Fibroblast of the aortic adventitia (primary cell): ENCODE data around the gene THADA. TPM values are rescaled to one million over a fixed set of nuclear protein-coding genes. Genes with fewer than 3 reads are reported as not detected.

Experiments
- DNase-seq: peaks from one replicate; pipeline ENCODE4 v3.0.0-alpha.2; 2010; ENCODE audit warnings: low read depth
- H3K4me3 ChIP-seq: 2 replicates; pipeline ENCODE4 v1.5.1; 2011; ENCODE audit warnings: low read depth, mild to moderate bottlenecking, control low read depth, low read length, moderate library complexity
- CTCF ChIP-seq: IDR thresholded peaks from 2 replicates; pipeline ENCODE4 v1.5.1; 2011; ENCODE audit warnings: mild to moderate bottlenecking, low read length, control low read depth, inconsistent platforms; ENCODE audit not compliant: insufficient read depth
- total RNA-seq: library from RNA; depleted of rRNA; stranded (reverse); fragments of >200 nt; gene quantifications from 2 replicates; pipeline ENCODE4 v1.2.3, GENCODE V29; 2012; ENCODE audit warnings: low replicate concordance

Gene THADA
- total RNA-seq, 1 donor = 34.6 TPM

GRCh38 chr2:43572244-43572643 is 23.6 kb downstream of the THADA start:
- no peak for TF ChIP-seq CTCF
- no peak for DNase-seq
- H3K4me3 ChIP-seq = no peak overlapping the region

- H3K4me3 ChIP-seq = no peak overlapping the region
- TF ChIP-seq CTCF = no peak
- no peak for DNase-seq
Observed at GRCh38 chr2:43569921-43570320, 25.9 kb downstream of the THADA start.

DNA sequence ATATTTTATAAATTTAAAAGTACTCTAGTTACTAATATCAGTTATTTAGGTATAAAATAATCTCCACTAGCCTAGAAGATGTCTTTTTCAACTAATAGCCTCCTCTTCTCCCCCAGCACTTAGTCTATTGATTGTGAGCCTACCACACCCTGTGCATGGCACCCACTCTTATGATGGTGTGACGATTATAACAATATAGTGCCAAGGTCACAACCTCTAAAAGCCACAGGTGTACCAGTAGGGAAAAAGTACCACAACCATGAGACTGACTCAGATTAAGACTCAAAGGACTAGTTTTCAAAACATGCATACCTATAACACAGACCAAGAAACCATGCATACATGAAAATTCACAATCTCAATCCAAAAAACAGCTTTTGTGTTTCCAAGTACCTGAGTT is 27.6 kb downstream of the THADA start:
- DNase-seq = no peak
- no peak for TF ChIP-seq CTCF
- H3K4me3 ChIP-seq = no peak overlapping the region

DNA sequence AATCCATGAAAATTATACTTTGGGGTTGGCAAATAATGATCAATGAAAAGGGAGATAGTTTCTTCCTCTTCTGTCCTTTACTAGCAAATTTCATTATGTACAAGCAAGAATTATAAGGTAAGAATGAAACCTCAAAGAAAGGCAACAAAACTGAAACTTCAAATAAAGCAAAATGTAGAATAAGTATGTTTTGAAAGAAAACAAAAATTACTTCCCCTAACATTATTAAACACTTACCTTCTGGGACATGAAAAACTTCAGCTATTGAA is 29.4 kb downstream of the THADA start:
- H3K4me3 ChIP-seq = no peak overlapping the region
- no peak for DNase-seq
- TF ChIP-seq CTCF = no peak

GRCh38 chr2:43563679-43564078 is 32.2 kb downstream of the THADA start:
- TF ChIP-seq CTCF = no peak
- no peak for DNase-seq
- H3K4me3 ChIP-seq = no peak overlapping the region

- TF ChIP-seq CTCF = no peak
- no peak overlapping the region for H3K4me3 ChIP-seq
- no peak for DNase-seq
Observed at GRCh38 chr2:43560231-43560547, 35.6 kb downstream of the THADA start.

DNA sequence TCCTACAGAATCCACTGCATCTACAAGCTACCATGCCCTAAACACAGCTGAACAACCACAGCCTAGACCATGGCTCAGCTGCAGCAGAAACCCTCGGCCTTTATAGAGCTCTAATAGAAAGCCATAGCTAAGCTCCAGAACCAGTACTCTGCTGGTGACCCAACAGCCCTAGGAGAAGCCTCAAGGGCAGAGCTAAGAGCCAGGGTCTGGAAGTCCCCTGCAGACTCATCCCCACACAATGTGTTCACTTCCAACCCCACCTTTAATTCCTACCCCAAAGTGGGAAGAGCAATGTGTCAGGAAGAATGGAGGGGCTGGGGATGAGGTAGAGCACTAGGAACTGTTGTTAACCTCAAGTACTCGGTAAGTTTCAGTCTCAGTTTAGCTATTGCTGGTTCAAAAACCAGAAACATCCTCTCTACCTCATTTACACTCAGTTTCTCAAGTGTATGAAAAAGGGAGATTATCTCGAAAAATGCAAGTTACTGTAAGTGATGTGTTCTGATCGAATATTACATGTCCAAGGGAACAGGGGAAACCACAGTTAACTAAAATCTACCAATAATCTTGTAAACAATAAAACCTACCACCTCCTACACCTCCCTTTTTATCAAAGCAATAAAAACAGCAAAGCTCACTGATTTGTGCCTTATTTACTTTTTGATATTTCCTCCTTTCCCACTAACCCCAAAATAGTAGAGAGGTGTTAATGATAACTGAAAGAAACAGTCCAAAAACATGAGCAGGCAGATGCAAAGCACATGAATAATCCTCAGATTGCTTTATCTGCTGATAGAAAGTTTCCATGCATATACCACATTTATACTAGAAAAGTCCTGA is 36.2 kb downstream of the THADA start:
- H3K4me3 ChIP-seq = no peak overlapping the region
- no peak for DNase-seq
- TF ChIP-seq CTCF = no peak
